ENCODE results near the gene CCL17. TPM values are rescaled to one million over a fixed set of nuclear protein-coding genes. Genes with fewer than 3 reads are reported as not detected.
"Not testable (repeated sequence)": the region's sequence is repeated elsewhere in the genome, so short reads cannot be mapped to it uniquely, and the experiment has no call there.

Gene CCL17
- total and polyA plus RNA-seq, 2 of the 4 experiments (the other 2 are of a cell fraction), result not detected

- H3K23ac ChIP-seq (ENCODE audit: low read depth, low read length); dilution Hi-C loops (cut with HindIII; ENCODE audit: low sequenced_read_pairs, unreplicated experiment); H2BK120ac ChIP-seq (ENCODE audit: low read depth, low read length); POLR2A ChIA-PET (ENCODE audit: unreplicated experiment); H2BK15ac ChIP-seq (ENCODE audit: low read depth, low read length); H3K56ac ChIP-seq (ENCODE audit: extremely low read depth, insufficient read depth, low read length); in situ Hi-C loops (cut with MboI; ENCODE audit: low sequenced_read_pairs); H3K4ac ChIP-seq (ENCODE audit: low read depth, low read length); BruUV-seq (replicated peaks); H3K27me3 ChIP-seq (ENCODE audit: control insufficient read depth, insufficient read depth, low read length); DNase-seq; H3K14ac ChIP-seq (replicated peaks; ENCODE audit: low read depth, low read length); H3K4me3 ChIP-seq (ENCODE audit: insufficient read depth, low read depth, low read length); ATAC-seq (ENCODE audit: low read depth); intact Hi-C loops (cut with micrococcal nuclease); H3K18ac ChIP-seq (ENCODE audit: low read depth, low read length); H2AFZ ChIP-seq (replicated peaks; ENCODE audit: low read length, poor library complexity); H4K20me1 ChIP-seq (ENCODE audit: insufficient read depth, low read length); H4K8ac ChIP-seq (ENCODE audit: low read depth in 2 of 2, low read length in 2 of 2); H2BK20ac ChIP-seq (ENCODE audit: low read depth, low read length); H4K91ac ChIP-seq (ENCODE audit: insufficient read depth, low read depth, low read length); H3K4me1 ChIP-seq (ENCODE audit: control insufficient read depth, insufficient read depth, low read length); H2AK5ac ChIP-seq (ENCODE audit: low read depth, low read length); H3K4me2 ChIP-seq (ENCODE audit: low read depth, low read length); H3K9ac ChIP-seq (ENCODE audit: low read depth, low read length); H3K9me3 ChIP-seq (ENCODE audit: control insufficient read depth, insufficient read depth, low read length); H3K27ac ChIP-seq (ENCODE audit: insufficient read depth, low read length); CTCF ChIA-PET; H2BK5ac ChIP-seq (ENCODE audit: low read depth, low read length, poor library complexity, severe bottlenecking); H4K5ac ChIP-seq (ENCODE audit: low read depth, low read length); H2AK9ac ChIP-seq (replicated peaks; ENCODE audit: low read depth, low read length, poor library complexity); H3K9me1 ChIP-seq (ENCODE audit: insufficient read depth, low read length): not testable (repeated sequence)
- WGBS, 2 experiments (ENCODE audit: extremely low coverage in 2 of 2, insufficient read length in 1 of 2), result 100% methylated on average over 2 of the region's 8 CpGs; no CpG with 5 or more reads in 1 of the 2 experiments
- Histone ChIP-seq H3K36me3 (ENCODE audit: control insufficient read depth, insufficient read depth, low read length) (peaks cover 19% of the 10 kb centered on the region), H3K79me1 (ENCODE audit: low read depth in 1 of 2, low read length in 2 of 2) (peaks cover 22 to 45% of the 10 kb centered on the region in 2 experiments)
Observed at GRCh38 chr16:57440551-57440950, 36.0 kb downstream of the CCL17 start.

All from IMR-90 (cell line).